H1 (cell line): ENCODE measurements around the gene TMEM116. TPM values are rescaled to one million over a fixed set of nuclear protein-coding genes. Genes with fewer than 3 reads are reported as not detected.

Source experiments
- EZH2 ChIP-seq: fragments of 200-600 bp; sonication (generic); IDR thresholded peaks from 2 replicates; pipeline ENCODE4 v1.7.1; 2012; ENCODE audit warnings: low read depth, mild to moderate bottlenecking, moderate library complexity, low read length, inconsistent platforms; ENCODE audit not compliant: severe bottlenecking
- SIX5 ChIP-seq: IDR thresholded peaks from 2 replicates; pipeline ENCODE4 v1.6.1; 2011; ENCODE audit warnings: mild to moderate bottlenecking, low read depth, low read length
- SRF ChIP-seq: IDR thresholded peaks from 2 replicates; pipeline ENCODE4 v1.6.1; 2011; ENCODE audit warnings: mild to moderate bottlenecking, low read depth, low read length, moderate library complexity
- polyA plus RNA-seq, 7 experiments: library from polyadenylated mRNA; depleted of rRNA in 3 of 7; stranded (reverse) in 5 of 7; unstranded in 2 of 7; fragments of >200 nt in 5 of 7; fragments of 200-250 nt in 2 of 7; gene quantifications; 1 replicate in 5 of 7; 2 replicates in 1 of 7; 4 replicates in 1 of 7; pipeline versions ENCODE4 v1.2.1 to v1.2.3, GENCODE V29; 2011 to 2013; ENCODE audit warnings: missing spikeins in 2 of 7, mixed read lengths in 2 of 7
- total RNA-seq: library from RNA; stranded (reverse); fragmentation: NEBNext Ultra II Directional; extraction: Animal tissue kit (Norgen Biotek cat#: 25700); gene quantifications from 2 replicates; pipeline ENCODE4 v1.2.1, GENCODE V29; 2021
- TF ChIP-seq, protein P1 (sequence below): fragments of 300-600 bp; sonication (generic); IDR thresholded peaks from 2 replicates; pipeline ENCODE4 v1.7.1; 2012; ENCODE audit warnings: low read length, moderate library complexity, mild to moderate bottlenecking, inconsistent platforms; ENCODE audit not compliant: insufficient replicate concordance

The TMEM116 gene
- total and polyA plus RNA-seq, 2 of the 8 experiments (the other 6 are each of a cell fraction or from before 2014, with no cell fraction given) = 8.1 to 25.2 TPM

- TF ChIP-seq, protein P1, sequence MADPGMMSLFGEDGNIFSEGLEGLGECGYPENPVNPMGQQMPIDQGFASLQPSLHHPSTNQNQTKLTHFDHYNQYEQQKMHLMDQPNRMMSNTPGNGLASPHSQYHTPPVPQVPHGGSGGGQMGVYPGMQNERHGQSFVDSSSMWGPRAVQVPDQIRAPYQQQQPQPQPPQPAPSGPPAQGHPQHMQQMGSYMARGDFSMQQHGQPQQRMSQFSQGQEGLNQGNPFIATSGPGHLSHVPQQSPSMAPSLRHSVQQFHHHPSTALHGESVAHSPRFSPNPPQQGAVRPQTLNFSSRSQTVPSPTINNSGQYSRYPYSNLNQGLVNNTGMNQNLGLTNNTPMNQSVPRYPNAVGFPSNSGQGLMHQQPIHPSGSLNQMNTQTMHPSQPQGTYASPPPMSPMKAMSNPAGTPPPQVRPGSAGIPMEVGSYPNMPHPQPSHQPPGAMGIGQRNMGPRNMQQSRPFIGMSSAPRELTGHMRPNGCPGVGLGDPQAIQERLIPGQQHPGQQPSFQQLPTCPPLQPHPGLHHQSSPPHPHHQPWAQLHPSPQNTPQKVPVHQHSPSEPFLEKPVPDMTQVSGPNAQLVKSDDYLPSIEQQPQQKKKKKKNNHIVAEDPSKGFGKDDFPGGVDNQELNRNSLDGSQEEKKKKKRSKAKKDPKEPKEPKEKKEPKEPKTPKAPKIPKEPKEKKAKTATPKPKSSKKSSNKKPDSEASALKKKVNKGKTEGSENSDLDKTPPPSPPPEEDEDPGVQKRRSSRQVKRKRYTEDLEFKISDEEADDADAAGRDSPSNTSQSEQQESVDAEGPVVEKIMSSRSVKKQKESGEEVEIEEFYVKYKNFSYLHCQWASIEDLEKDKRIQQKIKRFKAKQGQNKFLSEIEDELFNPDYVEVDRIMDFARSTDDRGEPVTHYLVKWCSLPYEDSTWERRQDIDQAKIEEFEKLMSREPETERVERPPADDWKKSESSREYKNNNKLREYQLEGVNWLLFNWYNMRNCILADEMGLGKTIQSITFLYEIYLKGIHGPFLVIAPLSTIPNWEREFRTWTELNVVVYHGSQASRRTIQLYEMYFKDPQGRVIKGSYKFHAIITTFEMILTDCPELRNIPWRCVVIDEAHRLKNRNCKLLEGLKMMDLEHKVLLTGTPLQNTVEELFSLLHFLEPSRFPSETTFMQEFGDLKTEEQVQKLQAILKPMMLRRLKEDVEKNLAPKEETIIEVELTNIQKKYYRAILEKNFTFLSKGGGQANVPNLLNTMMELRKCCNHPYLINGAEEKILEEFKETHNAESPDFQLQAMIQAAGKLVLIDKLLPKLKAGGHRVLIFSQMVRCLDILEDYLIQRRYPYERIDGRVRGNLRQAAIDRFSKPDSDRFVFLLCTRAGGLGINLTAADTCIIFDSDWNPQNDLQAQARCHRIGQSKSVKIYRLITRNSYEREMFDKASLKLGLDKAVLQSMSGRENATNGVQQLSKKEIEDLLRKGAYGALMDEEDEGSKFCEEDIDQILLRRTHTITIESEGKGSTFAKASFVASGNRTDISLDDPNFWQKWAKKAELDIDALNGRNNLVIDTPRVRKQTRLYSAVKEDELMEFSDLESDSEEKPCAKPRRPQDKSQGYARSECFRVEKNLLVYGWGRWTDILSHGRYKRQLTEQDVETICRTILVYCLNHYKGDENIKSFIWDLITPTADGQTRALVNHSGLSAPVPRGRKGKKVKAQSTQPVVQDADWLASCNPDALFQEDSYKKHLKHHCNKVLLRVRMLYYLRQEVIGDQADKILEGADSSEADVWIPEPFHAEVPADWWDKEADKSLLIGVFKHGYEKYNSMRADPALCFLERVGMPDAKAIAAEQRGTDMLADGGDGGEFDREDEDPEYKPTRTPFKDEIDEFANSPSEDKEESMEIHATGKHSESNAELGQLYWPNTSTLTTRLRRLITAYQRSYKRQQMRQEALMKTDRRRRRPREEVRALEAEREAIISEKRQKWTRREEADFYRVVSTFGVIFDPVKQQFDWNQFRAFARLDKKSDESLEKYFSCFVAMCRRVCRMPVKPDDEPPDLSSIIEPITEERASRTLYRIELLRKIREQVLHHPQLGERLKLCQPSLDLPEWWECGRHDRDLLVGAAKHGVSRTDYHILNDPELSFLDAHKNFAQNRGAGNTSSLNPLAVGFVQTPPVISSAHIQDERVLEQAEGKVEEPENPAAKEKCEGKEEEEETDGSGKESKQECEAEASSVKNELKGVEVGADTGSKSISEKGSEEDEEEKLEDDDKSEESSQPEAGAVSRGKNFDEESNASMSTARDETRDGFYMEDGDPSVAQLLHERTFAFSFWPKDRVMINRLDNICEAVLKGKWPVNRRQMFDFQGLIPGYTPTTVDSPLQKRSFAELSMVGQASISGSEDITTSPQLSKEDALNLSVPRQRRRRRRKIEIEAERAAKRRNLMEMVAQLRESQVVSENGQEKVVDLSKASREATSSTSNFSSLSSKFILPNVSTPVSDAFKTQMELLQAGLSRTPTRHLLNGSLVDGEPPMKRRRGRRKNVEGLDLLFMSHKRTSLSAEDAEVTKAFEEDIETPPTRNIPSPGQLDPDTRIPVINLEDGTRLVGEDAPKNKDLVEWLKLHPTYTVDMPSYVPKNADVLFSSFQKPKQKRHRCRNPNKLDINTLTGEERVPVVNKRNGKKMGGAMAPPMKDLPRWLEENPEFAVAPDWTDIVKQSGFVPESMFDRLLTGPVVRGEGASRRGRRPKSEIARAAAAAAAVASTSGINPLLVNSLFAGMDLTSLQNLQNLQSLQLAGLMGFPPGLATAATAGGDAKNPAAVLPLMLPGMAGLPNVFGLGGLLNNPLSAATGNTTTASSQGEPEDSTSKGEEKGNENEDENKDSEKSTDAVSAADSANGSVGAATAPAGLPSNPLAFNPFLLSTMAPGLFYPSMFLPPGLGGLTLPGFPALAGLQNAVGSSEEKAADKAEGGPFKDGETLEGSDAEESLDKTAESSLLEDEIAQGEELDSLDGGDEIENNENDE = no peak
- TF ChIP-seq EZH2 = no peak
- TF ChIP-seq SRF = no peak
- no peak for TF ChIP-seq SIX5
Measured at GRCh38 chr12:112005419-112006395, 7.3 kb downstream of the TMEM116 start (continued).
